Gastrocnemius medialis (tissue), 4 donors: ENCODE measurements around the gene BBS12.

ENCODE experiments used
- CTCF ChIP-seq, 5 experiments: fragments of 450-650 bp in 3 of 5; fragments of 200-600 bp in 2 of 5; sonication (generic) in 2 of 5; IDR thresholded peaks in 4 of 5; conservative IDR thresholded peaks in 1 of 5; 1 replicate in 4 of 5; 2 replicates in 1 of 5; pipeline ENCODE4 v1.5.1; 2016 to 2019; ENCODE audit warnings: antibody characterized with exemption in 5 of 5, mild to moderate bottlenecking in 3 of 5, moderate library complexity in 3 of 5
- POLR2A ChIP-seq, 2 donors: fragments of 450-650 bp; IDR thresholded peaks; one replicate each; pipeline ENCODE4 v1.6.1; 2017; ENCODE audit warnings: antibody characterized with exemption in 2 of 2, mild to moderate bottlenecking in 2 of 2, moderate library complexity in 2 of 2

- TF ChIP-seq CTCF (IDR thresholded peaks at IDR 0.05 in 4 of 5, conservative IDR thresholded peaks at IDR 0.05 in 1 of 5), result no peak
- no peak for TF ChIP-seq POLR2A (IDR thresholded peaks at IDR 0.05)
These were observed 3.6 kb upstream of the BBS12 start for GRCh38 chr4:122728856-122729255.
